Adrenal gland (tissue), 5 donors: ENCODE data around the gene GRM4.
"Not testable (repeated sequence)": the region's sequence is repeated elsewhere in the genome, so short reads cannot be mapped to it uniquely, and the experiment has no call there.

ENCODE experiments used
- CTCF ChIP-seq, 6 experiments: fragments of 450-650 bp in 4 of 6; fragments of 200-600 bp in 2 of 6; sonication (generic) in 1 of 6; IDR thresholded peaks; 1 replicate in 5 of 6; 2 replicates in 1 of 6; pipeline versions ENCODE4 v1.5.1 to v1.8.0; 2016 to 2021; ENCODE audit warnings: antibody characterized with exemption in 6 of 6, mild to moderate bottlenecking in 2 of 6, moderate library complexity in 1 of 6
- POLR2A ChIP-seq, 2 donors: fragments of 450-650 bp; IDR thresholded peaks; one replicate each; pipeline ENCODE4 v1.6.1; 2017; ENCODE audit warnings: antibody characterized with exemption in 2 of 2, mild to moderate bottlenecking in 2 of 2, moderate library complexity in 1 of 2
- donor health status: DM: no; HTN: no; CAD: no.

- TF ChIP-seq POLR2A, CTCF (IDR thresholded peaks at IDR 0.05): not testable (repeated sequence)
Observed at GRCh38 chr6:34041998-34042397, 103.9 kb downstream of the GRM4 start.
